BLaER1 treated with 17β-estradiol and CSF1 and Interleukin-3, amounts not matched to agents 10 nM and 100 nM (cell line): ENCODE data around the gene ZNF569.
"Not testable (repeated sequence)": the region's sequence is repeated elsewhere in the genome, so short reads cannot be mapped to it uniquely, and the experiment has no call there.

Source experiments
- H3K27ac ChIP-seq, 11 experiments: shearing (Covaris generic); formaldehyde crosslinking; 2 replicates each; pipeline ENCODE4 v1.8.1; 2022
- H3K27me3 ChIP-seq, 11 experiments: shearing (Covaris generic); formaldehyde crosslinking; 2 replicates each; pipeline ENCODE4 v1.8.1; 2022
- H3K36me3 ChIP-seq, 11 experiments: shearing (Covaris generic); formaldehyde crosslinking; 2 replicates each; pipeline ENCODE4 v1.8.1; 2022
- H3K4me1 ChIP-seq, 10 experiments: shearing (Covaris generic); formaldehyde crosslinking; 2 replicates each; pipeline ENCODE4 v1.8.1; 2022
- H3K4me2 ChIP-seq, 11 experiments: shearing (Covaris generic); formaldehyde crosslinking; 2 replicates each; pipeline ENCODE4 v1.8.1; 2022
- H3K4me3 ChIP-seq, 10 experiments: shearing (Covaris generic); formaldehyde crosslinking; 2 replicates each; pipeline ENCODE4 v1.8.1; 2022
- H3K9ac ChIP-seq, 11 experiments: shearing (Covaris generic); formaldehyde crosslinking; 2 replicates each; pipeline ENCODE4 v1.8.1; 2022
- H3K9me3 ChIP-seq, 11 experiments: shearing (Covaris generic); formaldehyde crosslinking; replicated peaks in 1 of 11; 2 replicates each; pipeline ENCODE4 v1.8.1; 2022
- H4K20me1 ChIP-seq, 11 experiments: shearing (Covaris generic); formaldehyde crosslinking; 2 replicates each; pipeline ENCODE4 v1.8.1; 2022
- Cebpa-rat ChIP-seq, 11 experiments: shearing (Covaris generic); IDR thresholded peaks; 2 replicates each; pipeline ENCODE4 v1.8.1; 2022

The ZNF569 gene

DNA sequence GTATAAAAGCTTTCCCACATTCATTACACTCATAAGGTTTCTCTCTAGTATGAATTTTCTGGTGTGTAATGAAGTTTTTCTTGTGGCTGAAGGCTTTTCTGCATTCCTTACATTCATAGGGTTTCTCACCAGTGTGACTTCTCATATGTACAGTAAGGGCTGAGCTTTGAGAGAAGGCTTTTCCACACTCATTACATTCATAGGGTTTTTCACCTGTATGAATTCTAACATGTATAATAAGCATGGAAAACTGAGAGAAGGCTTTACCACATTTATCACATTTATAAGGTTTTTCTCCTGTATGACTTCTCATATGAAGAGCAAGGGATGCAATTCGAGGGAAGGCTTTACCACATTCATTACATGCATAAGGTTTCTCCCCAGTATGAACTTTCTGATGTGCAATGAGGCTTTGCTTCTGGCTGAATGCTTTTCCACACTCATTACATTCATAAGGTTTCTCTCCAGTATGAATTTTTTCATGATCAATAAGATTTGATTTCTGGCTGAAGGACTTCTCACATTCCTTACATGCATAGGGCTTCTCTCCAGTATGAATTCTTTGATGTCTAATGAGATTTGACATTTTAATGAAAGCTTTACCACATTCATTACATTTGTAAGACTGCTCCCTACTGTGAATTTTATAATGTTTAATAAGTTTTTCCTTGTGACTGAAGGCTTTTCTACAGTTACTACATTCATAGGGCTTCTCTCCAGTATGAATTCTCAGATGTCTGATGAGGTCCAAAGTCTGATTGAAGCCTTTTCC, 53.7 kb downstream of the ZNF569 start:
- no peaks in the 10 kb centered on the region for H3K27me3 ChIP-seq
- no peak for TF ChIP-seq Cebpa-rat (IDR thresholded peaks at IDR 0.05)
- no peaks in the 10 kb centered on the region for H3K4me1 ChIP-seq
- H3K4me3 ChIP-seq = peak overlapping the region in 8 of 10 experiments; percentile 3 to 49 (median 28); a peak in 9 of 20 replicates
- H3K4me2 ChIP-seq = no peak overlapping the region
- H3K27ac ChIP-seq = no peak overlapping the region
- no peaks in the 10 kb centered on the region for H4K20me1 ChIP-seq
- H3K9ac ChIP-seq = no peak overlapping the region
- H3K36me3 ChIP-seq = peaks cover 54 to 94% (median 73%) of the 10 kb centered on the region in 11 experiments
- H3K9me3 ChIP-seq = peaks cover 99 to 100% (median 100%) of the 10 kb centered on the region in 11 experiments

DNA sequence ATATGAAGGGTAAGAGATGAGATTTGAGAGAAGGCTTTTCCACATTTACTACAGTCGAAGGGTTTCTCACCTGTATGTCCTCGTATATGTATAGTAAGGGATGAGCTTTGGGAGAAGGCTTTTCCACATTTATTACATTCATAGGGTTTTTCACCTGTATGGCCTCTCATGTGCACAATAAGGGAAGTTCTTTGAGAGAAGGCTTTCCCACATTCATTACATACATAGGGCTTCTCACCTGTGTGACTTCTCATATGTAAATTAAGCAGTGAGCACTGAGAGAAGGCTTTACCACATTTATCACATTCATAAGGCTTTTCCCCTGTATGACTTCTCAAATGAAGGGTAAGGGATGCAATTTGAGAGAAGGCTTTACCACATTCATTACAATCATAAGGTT, 54.5 kb downstream of the ZNF569 start:
- H3K4me1 ChIP-seq = no peaks in the 10 kb centered on the region
- H3K27me3 ChIP-seq = no peaks in the 10 kb centered on the region
- no peak for TF ChIP-seq Cebpa-rat (IDR thresholded peaks at IDR 0.05)
- H4K20me1 ChIP-seq = no peaks in the 10 kb centered on the region
- no peak overlapping the region for H3K27ac ChIP-seq
- peaks cover 99 to 100% (median 100%) of the 10 kb centered on the region in 11 experiments for H3K9me3 ChIP-seq
- H3K9ac ChIP-seq = no peak overlapping the region
- H3K4me3 ChIP-seq = peak overlapping the region in 9 of 10 experiments; percentile 3 to 49 (median 25); a peak in 10 of 20 replicates
- no peak overlapping the region for H3K4me2 ChIP-seq
- peaks cover 47 to 86% (median 68%) of the 10 kb centered on the region in 11 experiments for H3K36me3 ChIP-seq

DNA sequence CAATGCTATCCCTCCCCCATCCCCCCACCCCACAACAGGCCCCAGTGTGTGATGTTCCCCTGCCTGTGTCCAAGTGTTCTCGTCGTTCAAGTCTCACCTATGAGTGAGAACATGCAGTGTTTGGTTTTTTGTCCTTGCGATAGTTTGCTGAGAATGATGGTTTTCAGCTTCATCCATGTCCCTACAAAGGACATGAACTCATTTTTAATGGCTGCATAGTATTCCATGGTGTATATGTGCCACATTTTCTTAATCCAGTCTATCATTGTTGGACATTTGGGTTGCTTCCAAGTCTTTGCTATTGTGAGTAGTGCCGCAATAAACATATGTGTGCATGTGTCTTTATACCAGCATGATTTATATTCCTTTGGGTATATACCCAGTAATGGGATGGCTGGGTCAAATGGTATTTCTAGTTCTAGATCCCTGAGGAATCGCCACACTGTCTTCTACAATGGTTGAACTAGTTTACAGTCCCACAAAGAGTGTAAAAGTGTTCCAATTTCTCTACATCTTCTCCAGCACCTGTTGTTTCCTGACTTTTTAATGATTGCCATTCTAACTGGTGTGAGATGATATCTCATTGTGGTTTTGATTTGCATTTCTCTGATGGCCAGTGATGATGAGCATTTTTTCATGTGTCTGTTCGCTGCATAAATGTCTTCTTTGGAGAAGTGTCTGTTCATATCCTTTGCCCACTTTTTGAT, 61.0 kb downstream of the ZNF569 start:
- not testable (repeated sequence) for H3K27ac ChIP-seq, H3K4me2 ChIP-seq, H3K4me3 ChIP-seq, H3K9ac ChIP-seq, H3K4me1 ChIP-seq, H4K20me1 ChIP-seq, H3K27me3 ChIP-seq
- Histone ChIP-seq H3K9me3 (peaks cover 86 to 98% (median 93%) of the 10 kb centered on the region in 11 experiments), H3K36me3 (peaks cover 0 to 25% (median 16%) of the 10 kb centered on the region in 11 experiments; a peak in 15 of 22 replicates)

DNA sequence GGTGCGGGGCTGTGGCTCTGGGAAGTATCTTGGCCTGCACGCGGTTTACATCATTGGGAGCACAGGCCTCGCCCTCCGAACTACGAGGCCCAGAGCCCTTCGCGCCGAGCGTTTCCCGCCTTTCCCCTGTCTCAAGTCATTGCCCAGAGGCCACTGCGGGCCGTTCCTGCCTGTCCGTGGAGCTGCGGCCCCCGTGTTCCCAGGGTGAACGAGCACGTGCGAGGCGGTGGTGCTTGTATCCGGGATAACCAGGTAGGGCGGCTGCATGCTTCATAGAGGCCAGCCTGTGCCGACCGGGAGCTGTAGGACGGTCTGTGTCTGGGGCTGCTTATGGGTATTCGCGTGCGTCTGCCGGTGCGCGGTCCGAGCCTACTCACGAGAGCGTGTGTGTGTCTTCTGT, 63.8 kb downstream of the ZNF569 start:
- no peak for TF ChIP-seq Cebpa-rat (IDR thresholded peaks at IDR 0.05)
- Histone ChIP-seq H3K4me1 (no peaks in the 10 kb centered on the region), H3K4me3 (0 out of 20 replicates have a peak overlapping the region, but pooled peaks of 3 of the 10 experiments have one; percentile 7 to 15 (median 12)), H3K36me3 (peaks cover 0 to 15% (median 3%) of the 10 kb centered on the region in 11 experiments; a peak in 7 of 22 replicates), H3K27me3 (no peaks in the 10 kb centered on the region), H4K20me1 (no peaks in the 10 kb centered on the region), H3K9me3 (peaks cover 86 to 98% (median 93%) of the 10 kb centered on the region in 11 experiments), H3K27ac (no peak overlapping the region), H3K9ac (no peak overlapping the region), H3K4me2 (no peak overlapping the region)

DNA sequence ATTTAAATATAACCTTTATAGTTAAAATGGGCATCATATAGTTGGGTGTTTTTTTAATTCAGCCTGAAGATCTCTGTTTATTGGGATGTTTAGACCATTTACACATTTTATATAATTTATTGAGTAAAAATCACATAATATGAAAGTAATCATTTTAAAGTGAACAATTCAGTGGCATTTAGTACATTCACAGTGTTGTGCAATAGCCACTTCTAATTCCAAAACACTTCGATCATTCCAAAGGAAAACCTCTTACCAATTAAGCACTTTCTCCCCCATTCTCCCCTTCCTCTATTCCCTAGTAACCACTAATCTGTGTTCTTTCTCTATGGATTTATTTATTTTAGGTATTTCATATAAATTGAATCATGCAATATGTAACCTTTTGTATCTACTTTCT, 66.2 kb downstream of the ZNF569 start:
- Histone ChIP-seq H3K9me3 (peaks cover 92 to 99% (median 96%) of the 10 kb centered on the region in 11 experiments), H3K27ac (no peak overlapping the region), H3K4me2 (no peak overlapping the region), H3K9ac (no peak overlapping the region), H3K4me1 (no peaks in the 10 kb centered on the region), H3K27me3 (no peaks in the 10 kb centered on the region), H3K36me3 (peaks cover 0 to 14% (median 0%) of the 10 kb centered on the region in 11 experiments; a peak in 5 of 22 replicates), H3K4me3 (no peak overlapping the region), H4K20me1 (no peaks in the 10 kb centered on the region)
- no peak for TF ChIP-seq Cebpa-rat (IDR thresholded peaks at IDR 0.05)

DNA sequence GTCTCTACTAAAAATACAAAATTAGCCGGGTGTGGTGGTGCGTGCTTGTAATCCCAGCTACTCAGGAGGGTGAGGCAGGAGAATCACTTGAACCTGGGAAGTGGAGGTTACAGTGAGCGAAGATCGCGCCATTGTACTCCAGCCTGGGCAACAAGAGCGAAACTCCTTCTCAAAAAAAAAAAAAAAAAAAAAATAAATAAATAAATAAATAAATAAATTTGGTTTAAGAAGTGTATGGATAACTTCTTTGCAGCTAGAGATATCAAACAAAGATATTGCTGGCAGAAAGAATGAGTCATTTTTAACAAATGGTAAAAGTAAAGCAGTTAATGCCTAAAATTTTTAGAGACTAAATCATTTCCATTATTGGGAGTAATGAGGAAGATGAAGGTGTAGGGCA, 75.8 kb downstream of the ZNF569 start:
- not testable (repeated sequence) for H3K27me3 ChIP-seq, H3K9ac ChIP-seq, H3K4me2 ChIP-seq, H3K4me1 ChIP-seq, H4K20me1 ChIP-seq, H3K27ac ChIP-seq, H3K4me3 ChIP-seq
- Histone ChIP-seq H3K36me3 (peaks cover 49 to 80% (median 67%) of the 10 kb centered on the region in 11 experiments), H3K9me3 (peaks cover 89 to 100% (median 96%) of the 10 kb centered on the region in 11 experiments)

DNA sequence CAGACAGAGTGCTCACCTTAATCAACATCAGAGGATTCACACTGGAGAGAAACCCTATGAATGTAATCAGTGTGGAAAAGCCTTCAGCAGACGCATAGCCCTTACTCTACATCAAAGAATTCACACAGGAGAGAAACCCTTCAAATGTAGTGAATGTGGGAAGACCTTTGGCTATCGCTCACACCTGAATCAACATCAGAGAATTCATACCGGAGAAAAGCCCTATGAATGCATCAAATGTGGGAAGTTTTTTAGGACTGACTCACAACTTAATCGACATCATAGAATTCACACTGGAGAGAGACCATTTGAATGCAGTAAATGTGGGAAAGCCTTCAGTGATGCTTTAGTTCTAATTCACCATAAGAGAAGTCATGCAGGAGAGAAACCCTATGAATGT, 78.0 kb downstream of the ZNF569 start:
- peaks cover 94 to 100% (median 98%) of the 10 kb centered on the region in 11 experiments for H3K9me3 ChIP-seq
- no peaks in the 10 kb centered on the region for H3K4me1 ChIP-seq
- H3K36me3 ChIP-seq = peaks cover 71 to 98% (median 87%) of the 10 kb centered on the region in 11 experiments
- no peak overlapping the region for H3K4me2 ChIP-seq
- H3K4me3 ChIP-seq = peak overlapping the region; percentile 7 to 36 (median 18); a peak in 6 of 20 replicates
- no peaks in the 10 kb centered on the region for H3K27me3 ChIP-seq
- no peak overlapping the region for H3K27ac ChIP-seq
- H3K9ac ChIP-seq = no peak overlapping the region
- H4K20me1 ChIP-seq = no peaks in the 10 kb centered on the region
- TF ChIP-seq Cebpa-rat (IDR thresholded peaks at IDR 0.05) = no peak

DNA sequence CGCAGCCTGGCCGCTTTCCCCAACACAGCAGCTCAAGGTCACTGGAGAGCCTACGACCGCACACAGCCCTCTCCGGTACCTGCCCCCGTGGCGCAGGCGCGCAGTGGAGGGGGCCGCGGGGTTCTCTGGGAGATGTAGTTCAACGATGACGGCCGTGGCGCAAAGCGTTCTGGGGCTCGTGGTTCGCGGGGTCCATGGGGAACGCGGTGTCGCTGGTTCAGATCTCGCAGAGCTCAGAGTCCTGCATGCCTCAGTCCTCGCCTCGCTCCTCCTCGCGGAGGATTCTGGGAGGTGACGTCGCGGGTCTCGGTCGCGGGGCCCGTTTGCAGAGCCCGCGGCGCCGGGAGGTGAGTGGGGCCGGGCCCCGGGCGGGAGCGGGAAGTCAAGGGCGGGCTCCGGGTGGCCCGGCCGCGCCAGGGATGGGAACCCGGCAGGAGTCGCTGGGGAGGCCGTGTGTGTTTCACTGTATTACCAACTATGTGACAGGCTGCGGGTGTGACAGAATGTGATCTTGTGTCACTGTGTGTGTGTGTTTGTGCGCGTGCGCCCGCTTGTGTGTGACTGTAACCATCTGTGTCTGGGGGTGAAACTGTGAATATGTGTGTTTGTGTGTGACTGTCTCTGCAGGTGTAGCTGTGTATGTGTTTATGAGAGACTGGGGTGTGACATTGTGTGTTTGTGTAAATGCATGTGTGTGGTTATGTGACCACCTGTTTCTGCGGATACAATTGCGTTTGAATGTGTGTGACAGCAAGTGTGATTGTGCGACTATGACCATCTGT, 96.2 kb downstream of the ZNF569 start, which contains the start of gene ZNF527:
Gene ZNF527, plus strand, starts transcription at position 220 of the 782 bp plus-strand sequence. CDS start 3,100 bp downstream, outside the sequence.
- TF ChIP-seq Cebpa-rat (IDR thresholded peaks at IDR 0.05) = no peak
- no peaks in the 10 kb centered on the region for H3K27me3 ChIP-seq
- H3K4me1 ChIP-seq = peaks cover 6 to 18% (median 14%) of the 10 kb centered on the region in 10 experiments; a peak in 15 of 20 replicates
- peaks cover 43 to 67% (median 54%) of the 10 kb centered on the region in 11 experiments for H3K9me3 ChIP-seq
- H3K36me3 ChIP-seq = peaks cover 27 to 51% (median 35%) of the 10 kb centered on the region in 11 experiments
- H3K27ac ChIP-seq = peak within 1 kb of the TSS; percentile 58 to 85 (median 75); a peak in 21 of 22 replicates
- H4K20me1 ChIP-seq = no peaks in the 10 kb centered on the region
- peak within 1 kb of the TSS; percentile 77 to 87 (median 83) for H3K9ac ChIP-seq
- H3K4me2 ChIP-seq = peak within 1 kb of the TSS; percentile 78 to 93 (median 84)
- H3K4me3 ChIP-seq = peak within 1 kb of the TSS; percentile 66 to 79 (median 70)

DNA sequence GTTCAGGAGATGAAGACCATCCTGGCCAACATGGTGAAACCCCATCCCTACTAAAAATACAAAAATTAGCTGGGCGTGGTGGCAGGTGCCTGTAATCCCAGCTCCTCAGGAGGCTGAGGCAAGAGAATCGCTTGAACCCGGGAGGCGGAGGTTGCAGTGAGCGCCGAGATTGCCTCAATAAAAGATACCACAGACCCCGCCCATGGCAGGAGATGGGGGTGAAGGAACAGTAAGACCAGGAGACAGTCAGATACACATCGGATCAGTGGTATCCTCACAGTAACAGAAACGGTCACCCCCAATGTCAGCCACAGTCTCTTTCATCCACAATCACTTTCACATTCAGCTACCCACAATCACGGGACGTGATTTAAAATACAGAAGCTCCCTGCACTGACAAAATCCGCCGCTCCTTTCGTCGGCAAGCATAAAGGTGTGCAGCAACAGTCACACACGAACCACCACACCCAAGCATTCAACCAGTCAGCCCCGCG, 96.8 kb downstream of the ZNF569 start:
- H4K20me1 ChIP-seq, H3K27me3 ChIP-seq: not testable (repeated sequence)
- H3K4me2 ChIP-seq = peak overlapping the region; percentile 78 to 93 (median 82)
- H3K36me3 ChIP-seq = peaks cover 21 to 51% (median 33%) of the 10 kb centered on the region in 11 experiments
- peak overlapping the region; percentile 43 to 85 (median 75); a peak in 21 of 22 replicates for H3K27ac ChIP-seq
- peaks cover 6 to 18% (median 14%) of the 10 kb centered on the region in 10 experiments; a peak in 15 of 20 replicates for H3K4me1 ChIP-seq
- H3K4me3 ChIP-seq = peak overlapping the region; percentile 66 to 79 (median 70)
- H3K9me3 ChIP-seq = peaks cover 43 to 67% (median 54%) of the 10 kb centered on the region in 11 experiments
- H3K9ac ChIP-seq = peak overlapping the region; percentile 77 to 87 (median 83)
